GF-D8 (cell line): ENCODE measurements around the gene TMEFF1.

Experiments
- DNase-seq: peaks from one replicate; lab custom pipeline; 2025; lab: John Stamatoyannopoulos, UW

Gene TMEFF1

GRCh38 chr9:100447041-100447440 lies 25.9 kb upstream of the TMEFF1 start:
- no peak for DNase-seq

GRCh38 chr9:100448266-100448665 lies 24.7 kb upstream of the TMEFF1 start:
- no peak for DNase-seq

- DNase-seq, result no peak
Measured at GRCh38 chr9:100449420-100449819, 23.5 kb upstream of the TMEFF1 start.

- no peak for DNase-seq
Measured at GRCh38 chr9:100452894-100453293, 20.1 kb upstream of the TMEFF1 start.

GRCh38 chr9:100455470-100455869 lies 17.5 kb upstream of the TMEFF1 start:
- DNase-seq, result no peak

- DNase-seq, result no peak
Measured at GRCh38 chr9:100457517-100457916, 15.4 kb upstream of the TMEFF1 start.

GRCh38 chr9:100459963-100460362 lies 13.0 kb upstream of the TMEFF1 start:
- no peak for DNase-seq

- no peak for DNase-seq
Measured at GRCh38 chr9:100465274-100465673, 7.7 kb upstream of the TMEFF1 start.

- no peak for DNase-seq
Measured at GRCh38 chr9:100465761-100466160, 7.2 kb upstream of the TMEFF1 start.

- no peak for DNase-seq
Measured at GRCh38 chr9:100466171-100466828, 6.6 kb upstream of the TMEFF1 start.

- no peak for DNase-seq
Measured at GRCh38 chr9:100466829-100467221, 6.1 kb upstream of the TMEFF1 start.

- DNase-seq, result no peak
Measured at GRCh38 chr9:100468041-100468440, 4.9 kb upstream of the TMEFF1 start.

- no peak for DNase-seq
Measured at GRCh38 chr9:100472268-100472667, 681 bp upstream of the TMEFF1 start.

- DNase-seq, result no peak
Measured at GRCh38 chr9:100473276-100474081, 530 bp downstream of the TMEFF1 start.

- no peak for DNase-seq
Measured at GRCh38 chr9:100474082-100474923, 1.4 kb downstream of the TMEFF1 start.

- no peak for DNase-seq
Measured at GRCh38 chr9:100474924-100475276, 2.0 kb downstream of the TMEFF1 start.

GRCh38 chr9:100477241-100477640 lies 4.3 kb downstream of the TMEFF1 start:
- DNase-seq, result no peak

- DNase-seq, result no peak
Measured at GRCh38 chr9:100478192-100478591, 5.2 kb downstream of the TMEFF1 start.

GRCh38 chr9:100479820-100480219 lies 6.9 kb downstream of the TMEFF1 start:
- no peak for DNase-seq

- no peak for DNase-seq
Measured at GRCh38 chr9:100485196-100485595, 12.2 kb downstream of the TMEFF1 start.

GRCh38 chr9:100486479-100487176 lies 13.7 kb downstream of the TMEFF1 start:
- DNase-seq, result no peak

- no peak for DNase-seq
Measured at GRCh38 chr9:100488177-100488576, 15.2 kb downstream of the TMEFF1 start.
